PFSK-1 (cell line): ENCODE measurements around the gene POMGNT1.

ENCODE experiments used
- POLR2AphosphoS5 ChIP-seq: IDR thresholded peaks from 2 replicates; pipeline ENCODE4 v1.6.1; 2012; ENCODE audit warnings: low read depth, mild to moderate bottlenecking, control low read depth, low read length, moderate library complexity
- REST ChIP-seq, 2 experiments: IDR thresholded peaks; 2 replicates each; pipeline versions ENCODE4 v1.6.1 to v1.8.0; 2011 to 2012; ENCODE audit warnings: low read depth in 2 of 2, low read length in 2 of 2, control low read depth in 1 of 2, inconsistent platforms in 1 of 2, mild to moderate bottlenecking in 1 of 2, moderate library complexity in 1 of 2; ENCODE audit not compliant: insufficient read depth in 1 of 2
- SIN3A ChIP-seq: IDR thresholded peaks from 2 replicates; pipeline ENCODE4 v1.6.1; 2012; ENCODE audit warnings: mild to moderate bottlenecking, low read length, moderate library complexity, borderline replicate concordance; ENCODE audit not compliant: insufficient read depth
- TAF1 ChIP-seq: IDR thresholded peaks from 2 replicates; pipeline ENCODE4 v1.6.1; 2012; ENCODE audit warnings: low read length, control low read depth, borderline replicate concordance; ENCODE audit not compliant: insufficient read depth

- TF ChIP-seq SIN3A: no peak
- TF ChIP-seq POLR2AphosphoS5: no peak
- no peak for TF ChIP-seq TAF1
- no peak for TF ChIP-seq REST (IDR thresholded peaks at IDR 0.05; ENCODE audit: insufficient read depth in 1 of 2, low read depth in 2 of 2, low read length in 2 of 2)
These were observed 18.1 kb downstream of the POMGNT1 start for GRCh38 chr1:46180082-46180616.
